PC-9 (cell line): ENCODE data around the gene TMEM163. TPM values are rescaled to one million over a fixed set of nuclear protein-coding genes. Genes with fewer than 3 reads are reported as not detected.

Experiments
- BruUV-seq: library from RNA; stranded (reverse); fragments of 400-500 nt; replicated peaks from 2 replicates; lab custom pipeline; 2021; lab: Mats Ljungman, UMichigan
- CTCF ChIA-PET: fragments of 300-600 bp; sonication (Branson Sonifier 250); formaldehyde crosslinking; loops from one replicate; lab custom pipeline; 2022; ENCODE audit warnings: antibody characterized with exemption; lab: Charles Lee
- POLR2A ChIA-PET: fragments of 300-600 bp; sonication (Branson Sonifier 250); formaldehyde crosslinking; loops from one replicate; lab custom pipeline; 2022; ENCODE audit warnings: antibody characterized with exemption; ENCODE audit not compliant: unreplicated experiment; lab: Charles Lee
- DNase-seq, 2 experiments: peaks; one replicate each; pipeline versions ENCODE4 v3.0.0 to v3.0.0-alpha.2; 2015 to 2022; ENCODE audit warnings: mixed read lengths in 1 of 2
- H2AFZ ChIP-seq: fragments of 200-600 bp; sonication (generic); 2 replicates; pipeline ENCODE4 v1.8.1; 2017; ENCODE audit warnings: antibody characterized with exemption
- H3F3A ChIP-seq: fragments of 200-600 bp; sonication (generic); 2 replicates; pipeline ENCODE4 v1.8.1; 2017; ENCODE audit warnings: antibody characterized with exemption, mild to moderate bottlenecking, low read depth; ENCODE audit not compliant: insufficient read depth
- H3K27ac ChIP-seq: fragments of 200-600 bp; sonication (generic); 2 replicates; pipeline ENCODE4 v1.6.1; 2016; ENCODE audit warnings: mixed run types
- H3K27me3 ChIP-seq: fragments of 200-600 bp; sonication (generic); 2 replicates; pipeline ENCODE4 v1.6.1; 2016; ENCODE audit warnings: low read depth, mixed run types; ENCODE audit not compliant: insufficient read depth
- H3K36me3 ChIP-seq: fragments of 200-600 bp; sonication (generic); 2 replicates; pipeline ENCODE4 v1.6.1; 2016; ENCODE audit warnings: low read depth, mixed run types
- H3K4me1 ChIP-seq: fragments of 200-600 bp; sonication (generic); replicated peaks from 2 replicates; pipeline ENCODE4 v1.6.1; 2016; ENCODE audit warnings: mixed run types; ENCODE audit not compliant: insufficient read depth
- H3K4me2 ChIP-seq: fragments of 200-600 bp; sonication (generic); 2 replicates; pipeline ENCODE4 v1.6.1; 2017; ENCODE audit warnings: mixed run types
- H3K4me3 ChIP-seq: fragments of 200-600 bp; sonication (generic); 2 replicates; pipeline ENCODE4 v1.6.1; 2016; ENCODE audit warnings: mixed run types
- H3K79me2 ChIP-seq: fragments of 200-600 bp; sonication (generic); 2 replicates; pipeline ENCODE4 v1.6.1; 2017; ENCODE audit warnings: low read depth, mixed run types
- H3K9me2 ChIP-seq: fragments of 200-600 bp; sonication (generic); 2 replicates; pipeline ENCODE4 v1.8.1; 2017; ENCODE audit warnings: mild to moderate bottlenecking; ENCODE audit not compliant: insufficient read depth
- H3K9me3 ChIP-seq: fragments of 200-600 bp; sonication (generic); 2 replicates; pipeline ENCODE4 v1.8.1; 2016; ENCODE audit warnings: low read depth; ENCODE audit not compliant: insufficient read depth
- H4K20me1 ChIP-seq: fragments of 200-600 bp; sonication (generic); 2 replicates; pipeline ENCODE4 v1.8.1; 2017; ENCODE audit not compliant: insufficient read depth
- CTCF ChIP-seq: fragments of 200-600 bp; sonication (generic); conservative IDR thresholded peaks from 2 replicates; pipeline ENCODE4 v1.6.1; 2017; ENCODE audit warnings: mixed run types, antibody characterized with exemption, mild to moderate bottlenecking, moderate library complexity
- EZH2 ChIP-seq: fragments of 200-600 bp; sonication (generic); IDR thresholded peaks from 2 replicates; pipeline ENCODE4 v1.8.0; 2017; ENCODE audit warnings: antibody characterized with exemption, low read depth
- intact Hi-C: fragments of 100-400 bp; cut with micrococcal nuclease; formaldehyde crosslinking; loops from one replicate; pipeline ENCODE4 v1.10.0; 2022; ENCODE audit not compliant: unreplicated experiment
- total RNA-seq: library from RNA; stranded (reverse); gene quantifications from 2 replicates; pipeline ENCODE4 v1.2.3, GENCODE V29; 2021

Gene TMEM163
- total RNA-seq, 1 experiment from 2014 or later = 1.4 TPM

DNA sequence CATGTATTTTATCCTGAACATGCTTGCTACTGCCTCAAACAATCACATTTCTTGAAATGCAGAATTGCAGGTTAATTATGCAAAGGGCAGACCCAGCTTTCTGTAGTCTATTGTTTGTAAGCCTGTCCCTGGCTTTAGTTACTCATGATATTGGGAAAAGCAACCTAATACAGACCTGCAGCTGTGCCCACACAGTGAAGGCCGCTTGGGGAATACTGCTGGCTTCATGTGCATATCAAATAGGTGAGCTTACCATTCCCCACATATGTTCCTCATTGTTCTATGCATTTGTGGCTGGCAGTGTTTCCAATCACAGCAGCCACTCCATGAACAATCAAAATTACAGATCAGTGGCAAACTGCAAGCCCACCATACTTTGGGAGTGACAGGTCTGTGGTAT is 186.3 kb downstream of the TMEM163 start:
- H2AFZ ChIP-seq = no peak overlapping the region
- no peaks in the 10 kb centered on the region for H3K36me3 ChIP-seq
- no peak overlapping the region for H3K27ac ChIP-seq
- CTCF ChIA-PET = no interaction called here
- no peak overlapping the region for H3K4me3 ChIP-seq
- no peak for DNase-seq
- no peaks in the 10 kb centered on the region for H4K20me1 ChIP-seq
- H3K9me2 ChIP-seq = no peaks in the 10 kb centered on the region
- no TSS peak for BruUV-seq
- no peaks in the 10 kb centered on the region for H3K9me3 ChIP-seq
- intact Hi-C loops = no loop called here
- no peaks in the 10 kb centered on the region for H3K4me1 ChIP-seq
- no peak overlapping the region for H3K4me2 ChIP-seq
- TF ChIP-seq EZH2 = no peak
- TF ChIP-seq CTCF = no peak
- H3F3A ChIP-seq = no peaks in the 10 kb centered on the region
- POLR2A ChIA-PET = no interaction called here
- no peaks in the 10 kb centered on the region for H3K27me3 ChIP-seq
- no peaks in the 10 kb centered on the region for H3K79me2 ChIP-seq

DNA sequence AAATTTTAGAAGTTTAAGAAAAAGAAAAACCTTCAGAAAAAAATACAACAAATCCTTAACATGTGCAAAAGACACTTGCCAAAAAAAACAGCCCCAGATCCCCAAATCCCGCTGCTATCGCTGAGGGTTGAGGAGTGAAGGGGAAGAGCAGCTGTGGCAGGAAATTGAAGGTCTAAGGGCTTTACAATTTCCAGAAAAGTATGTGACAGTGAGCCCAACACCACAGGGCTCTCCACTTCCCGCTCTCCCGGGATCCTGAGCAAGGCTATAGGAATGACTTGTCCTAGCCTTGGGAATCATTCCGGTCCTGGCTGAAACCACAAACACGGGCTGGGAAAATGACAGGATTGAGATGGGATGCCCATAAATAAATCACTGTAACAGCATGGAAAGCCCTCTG is 191.4 kb downstream of the TMEM163 start:
- no peaks in the 10 kb centered on the region for H3K79me2 ChIP-seq
- H3F3A ChIP-seq = no peaks in the 10 kb centered on the region
- H4K20me1 ChIP-seq = no peaks in the 10 kb centered on the region
- no peak overlapping the region for H3K4me2 ChIP-seq
- no peak overlapping the region for H3K4me3 ChIP-seq
- H3K9me3 ChIP-seq = no peaks in the 10 kb centered on the region
- H3K27ac ChIP-seq = no peak overlapping the region
- intact Hi-C loops = no loop called here
- no TSS peak for BruUV-seq
- CTCF ChIA-PET = no interaction called here
- no peaks in the 10 kb centered on the region for H3K9me2 ChIP-seq
- H2AFZ ChIP-seq = no peak overlapping the region
- no peak for DNase-seq
- POLR2A ChIA-PET = no interaction called here
- H3K36me3 ChIP-seq = no peaks in the 10 kb centered on the region
- H3K27me3 ChIP-seq = no peaks in the 10 kb centered on the region
- TF ChIP-seq EZH2 = no peak
- no peak for TF ChIP-seq CTCF
- H3K4me1 ChIP-seq = no peaks in the 10 kb centered on the region

GRCh38 chr2:134522496-134523455 is 196.0 kb downstream of the TMEM163 start:
- H3K4me2 ChIP-seq = no peak overlapping the region
- no TSS peak for BruUV-seq
- no peak for DNase-seq
- peaks cover 9% of the 10 kb centered on the region for H3K4me1 ChIP-seq
- no peaks in the 10 kb centered on the region for H3K9me3 ChIP-seq
- intact Hi-C loops = no loop called here
- no peaks in the 10 kb centered on the region for H3K36me3 ChIP-seq
- no peak overlapping the region for H3K27ac ChIP-seq
- H3K9me2 ChIP-seq = no peaks in the 10 kb centered on the region
- CTCF ChIA-PET = no interaction called here
- POLR2A ChIA-PET = no interaction called here
- H3K79me2 ChIP-seq = no peaks in the 10 kb centered on the region
- no peaks in the 10 kb centered on the region for H3K27me3 ChIP-seq
- peaks cover 4% of the 10 kb centered on the region; the same call in 1 of the 2 replicates for H3F3A ChIP-seq
- no peaks in the 10 kb centered on the region for H4K20me1 ChIP-seq
- H2AFZ ChIP-seq = no peak overlapping the region
- TF ChIP-seq EZH2 (no peak), CTCF (no peak)
- no peak overlapping the region for H3K4me3 ChIP-seq
